Measurements from ENCODE around the gene CXorf58. TPM values are rescaled to one million over a fixed set of nuclear protein-coding genes. Genes with fewer than 3 reads are reported as not detected.

Gene CXorf58
- polyA plus RNA-seq, 1 of the 3 experiments (the other 2 are of a cell fraction): not detected

GRCh38 chrX:23952391-23952790, 44.6 kb downstream of the CXorf58 start:
- H4K20me1 ChIP-seq (ENCODE audit: insufficient read depth): no peaks in the 10 kb centered on the region

More at GRCh38 chrX:23952391-23952790, 44.6 kb downstream of the CXorf58 start:
- CTCF ChIA-PET: no interaction called here
- H3K36me3 ChIP-seq (replicated peaks in 1 of 2; ENCODE audit: control insufficient read depth in 1 of 2, insufficient read depth in 2 of 2, low read length in 1 of 2): no peaks in the 10 kb centered on the region
- H3K27ac ChIP-seq (ENCODE audit: low read depth in 2 of 2, low read length in 1 of 2): no peak overlapping the region
- 42% methylated on average over 3 of the region's 3 CpGs for WGBS (ENCODE audit: low lambda C conversion rate)
- TF ChIP-seq MEF2A (IDR thresholded peaks at IDR 0.05; ENCODE audit: borderline replicate concordance, low read depth) (no peak), SIN3A (IDR thresholded peaks at IDR 0.05; ENCODE audit: borderline replicate concordance, low read depth, low read length) (no peak), MAX (IDR thresholded peaks at IDR 0.05; ENCODE audit: low read depth) (no peak), POLR2AphosphoS5 (IDR thresholded peaks at IDR 0.05; ENCODE audit: low read depth, low read length) (no peak), MXI1 (IDR thresholded peaks at IDR 0.05; ENCODE audit: low read depth, low read length) (no peak), SMC3 (IDR thresholded peaks at IDR 0.05; ENCODE audit: low read depth, low read length) (no peak), REST (IDR thresholded peaks at IDR 0.05; ENCODE audit: low read depth, low read length) (no peak), GABPA (IDR thresholded peaks at IDR 0.05; ENCODE audit: low read depth) (no peak), IRF3 (IDR thresholded peaks at IDR 0.05; ENCODE audit: low read depth, low read length) (no peak), FOXM1 (IDR thresholded peaks at IDR 0.05; ENCODE audit: low read depth) (no peak), TAF1 (IDR thresholded peaks at IDR 0.05; ENCODE audit: borderline replicate concordance, low read depth, low read length) (no peak), GATA2 (CRISPR knock-in tag; IDR thresholded peaks at IDR 0.05) (no peak), JUND (IDR thresholded peaks at IDR 0.05) (no peak)
- H3K4me2 ChIP-seq: no peak overlapping the region
- H3K4me1 ChIP-seq (ENCODE audit: control insufficient read depth in 1 of 2, insufficient read depth in 2 of 2, low read depth in 1 of 2, low read length in 1 of 2): no peaks in the 10 kb centered on the region
- POLR2A ChIA-PET: no interaction called here
- no peaks in the 10 kb centered on the region for H3K9me2 ChIP-seq
- no peaks in the 10 kb centered on the region for H3F3A ChIP-seq (replicated peaks; ENCODE audit: insufficient read depth)
- H3K9ac ChIP-seq: no peak overlapping the region
- H3K27me3 ChIP-seq (ENCODE audit: insufficient read depth): no peaks in the 10 kb centered on the region; the same call in 1 of the 2 replicates
- DNase-seq: no peak
- no peaks in the 10 kb centered on the region for H3K9me3 ChIP-seq
- H2AFZ ChIP-seq (ENCODE audit: low read depth): no peak overlapping the region
- no peaks in the 10 kb centered on the region for H3K79me2 ChIP-seq (ENCODE audit: insufficient read depth)
- H3K4me3 ChIP-seq (ENCODE audit: low read depth in 2 of 2, low read length in 1 of 2): no peak overlapping the region
